ENCODE measurements around the gene PRRX2.
A peak's percentile ranks its signal among the peaks of the same experiment; 100 is the strongest.

The PRRX2 gene

DNA sequence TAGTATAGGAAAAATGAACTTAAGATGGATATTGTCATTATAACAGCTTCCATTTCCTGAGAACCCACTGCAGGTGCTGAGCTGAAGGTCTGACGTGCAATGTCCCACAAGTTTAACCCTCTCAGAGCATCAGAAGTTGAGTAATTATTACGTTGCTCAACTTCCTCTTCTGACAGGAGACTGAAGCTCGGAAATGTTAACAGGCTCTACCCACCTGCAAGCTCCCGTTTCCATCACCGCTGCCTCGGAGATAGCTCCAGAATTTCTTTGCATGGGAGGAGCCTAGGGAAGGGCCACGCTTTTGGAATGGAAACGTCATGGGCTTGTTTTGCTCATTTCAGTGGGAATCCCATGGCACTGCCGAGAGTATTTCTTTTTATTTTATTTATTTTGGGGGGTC, 40.5 kb upstream of the PRRX2 start:
- peaks cover 3% of the 10 kb centered on the region; the same call in 1 of the 2 replicates for H3K4me1 ChIP-seq (ENCODE audit: control insufficient read depth, insufficient read depth, low read length)
- no peak overlapping the region for H3K4me3 ChIP-seq (ENCODE audit: low read depth, low read length)
- H3K36me3 ChIP-seq (ENCODE audit: control insufficient read depth in 2 of 2, insufficient read depth in 1 of 2, low read length in 2 of 2) = peaks cover 0 to 24% of the 10 kb centered on the region in 2 experiments; a peak in 1 of 3 replicates
- ChIA-PET POLR2A (interaction anchor here (1.5 to 3.7 kb wide), 3 partner anchors 13 to 447 kb away, joined by 5 to 57 read pairs (median 5); partner anchors contain the start of gene IER5L), CTCF (interaction anchor here (0.6 to 23.4 kb wide), 33 partner anchors 8 to 760 kb away, joined by 3 to 507 read pairs (median 6); partner anchors contain the start of genes ASB6, IER5L, PTGES and TOR1B)
- H3K9me3 ChIP-seq (ENCODE audit: control insufficient read depth, insufficient read depth, low read depth, low read length) = no peaks in the 10 kb centered on the region
- TF ChIP-seq ZNF341 (tag by site-specific recombination; IDR thresholded peaks at IDR 0.05; ENCODE audit: low read depth) (no peak), SCRT2 (tag by site-specific recombination; IDR thresholded peaks at IDR 0.05) (no peak), ZNF626 (tag by site-specific recombination; IDR thresholded peaks at IDR 0.05) (no peak), WT1 (tag by site-specific recombination; IDR thresholded peaks at IDR 0.05) (no peak), ZNF280D (tag by site-specific recombination; IDR thresholded peaks at IDR 0.05) (no peak), ZNF433 (tag by site-specific recombination; IDR thresholded peaks at IDR 0.05; ENCODE audit: low read depth) (no peak), PRDM1 (tag by site-specific recombination; IDR thresholded peaks at IDR 0.05) (no peak), ZNF211 (tag by site-specific recombination; IDR thresholded peaks at IDR 0.05; ENCODE audit: low read depth) (no peak), ZFP3 (tag by site-specific recombination; IDR thresholded peaks at IDR 0.05; ENCODE audit: low read depth) (no peak), ZNF514 (tag by site-specific recombination; IDR thresholded peaks at IDR 0.05) (no peak), ZNF292 (tag by site-specific recombination; IDR thresholded peaks at IDR 0.05; ENCODE audit: borderline replicate concordance, low read depth) (no peak), ZBTB8A (tag by site-specific recombination; IDR thresholded peaks at IDR 0.05) (no peak)
- TF ChIP-seq, protein P1, sequence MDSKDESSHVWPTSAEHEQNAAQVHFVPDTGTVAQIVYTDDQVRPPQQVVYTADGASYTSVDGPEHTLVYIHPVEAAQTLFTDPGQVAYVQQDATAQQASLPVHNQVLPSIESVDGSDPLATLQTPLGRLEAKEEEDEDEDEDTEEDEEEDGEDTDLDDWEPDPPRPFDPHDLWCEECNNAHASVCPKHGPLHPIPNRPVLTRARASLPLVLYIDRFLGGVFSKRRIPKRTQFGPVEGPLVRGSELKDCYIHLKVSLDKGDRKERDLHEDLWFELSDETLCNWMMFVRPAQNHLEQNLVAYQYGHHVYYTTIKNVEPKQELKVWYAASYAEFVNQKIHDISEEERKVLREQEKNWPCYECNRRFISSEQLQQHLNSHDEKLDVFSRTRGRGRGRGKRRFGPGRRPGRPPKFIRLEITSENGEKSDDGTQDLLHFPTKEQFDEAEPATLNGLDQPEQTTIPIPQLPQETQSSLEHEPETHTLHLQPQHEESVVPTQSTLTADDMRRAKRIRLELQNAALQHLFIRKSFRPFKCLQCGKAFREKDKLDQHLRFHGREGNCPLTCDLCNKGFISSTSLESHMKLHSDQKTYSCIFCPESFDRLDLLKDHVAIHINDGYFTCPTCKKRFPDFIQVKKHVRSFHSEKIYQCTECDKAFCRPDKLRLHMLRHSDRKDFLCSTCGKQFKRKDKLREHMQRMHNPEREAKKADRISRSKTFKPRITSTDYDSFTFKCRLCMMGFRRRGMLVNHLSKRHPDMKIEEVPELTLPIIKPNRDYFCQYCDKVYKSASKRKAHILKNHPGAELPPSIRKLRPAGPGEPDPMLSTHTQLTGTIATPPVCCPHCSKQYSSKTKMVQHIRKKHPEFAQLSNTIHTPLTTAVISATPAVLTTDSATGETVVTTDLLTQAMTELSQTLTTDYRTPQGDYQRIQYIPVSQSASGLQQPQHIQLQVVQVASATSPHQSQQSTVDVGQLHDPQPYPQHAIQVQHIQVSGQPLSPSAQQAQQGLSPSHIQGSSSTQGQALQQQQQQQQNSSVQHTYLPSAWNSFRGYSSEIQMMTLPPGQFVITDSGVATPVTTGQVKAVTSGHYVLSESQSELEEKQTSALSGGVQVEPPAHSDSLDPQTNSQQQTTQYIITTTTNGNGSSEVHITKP (tag by site-specific recombination; IDR thresholded peaks at IDR 0.05) = no peak
- TF ChIP-seq, protein P2, sequence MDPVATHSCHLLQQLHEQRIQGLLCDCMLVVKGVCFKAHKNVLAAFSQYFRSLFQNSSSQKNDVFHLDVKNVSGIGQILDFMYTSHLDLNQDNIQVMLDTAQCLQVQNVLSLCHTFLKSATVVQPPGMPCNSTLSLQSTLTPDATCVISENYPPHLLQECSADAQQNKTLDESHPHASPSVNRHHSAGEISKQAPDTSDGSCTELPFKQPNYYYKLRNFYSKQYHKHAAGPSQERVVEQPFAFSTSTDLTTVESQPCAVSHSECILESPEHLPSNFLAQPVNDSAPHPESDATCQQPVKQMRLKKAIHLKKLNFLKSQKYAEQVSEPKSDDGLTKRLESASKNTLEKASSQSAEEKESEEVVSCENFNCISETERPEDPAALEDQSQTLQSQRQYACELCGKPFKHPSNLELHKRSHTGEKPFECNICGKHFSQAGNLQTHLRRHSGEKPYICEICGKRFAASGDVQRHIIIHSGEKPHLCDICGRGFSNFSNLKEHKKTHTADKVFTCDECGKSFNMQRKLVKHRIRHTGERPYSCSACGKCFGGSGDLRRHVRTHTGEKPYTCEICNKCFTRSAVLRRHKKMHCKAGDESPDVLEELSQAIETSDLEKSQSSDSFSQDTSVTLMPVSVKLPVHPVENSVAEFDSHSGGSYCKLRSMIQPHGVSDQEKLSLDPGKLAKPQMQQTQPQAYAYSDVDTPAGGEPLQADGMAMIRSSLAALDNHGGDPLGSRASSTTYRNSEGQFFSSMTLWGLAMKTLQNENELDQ (tag by site-specific recombination; IDR thresholded peaks at IDR 0.05; ENCODE audit: low read depth) = no peak
- no peak overlapping the region for H3K27ac ChIP-seq (ENCODE audit: extremely low read depth, low read depth, low read length)

GRCh38 chr9:129626079-129626624, 39.3 kb upstream of the PRRX2 start, which contains the start of gene NTMT1:
Gene NTMT1, plus strand, starts transcription at chr9:129626163. Its CDS starts 6,541 bp downstream, at chr9:129632704.
- H3K4me1 ChIP-seq (ENCODE audit: control insufficient read depth, insufficient read depth, low read length) = peaks cover 3% of the 10 kb centered on the region; the same call in 1 of the 2 replicates
- H3K9me3 ChIP-seq (ENCODE audit: control insufficient read depth, insufficient read depth, low read depth, low read length) = no peaks in the 10 kb centered on the region
- H3K27ac ChIP-seq (ENCODE audit: extremely low read depth, low read depth, low read length) = peak within 1 kb of the TSS; percentile 61
- peaks cover 0 to 35% of the 10 kb centered on the region in 2 experiments; a peak in 1 of 3 replicates for H3K36me3 ChIP-seq (ENCODE audit: control insufficient read depth in 2 of 2, insufficient read depth in 1 of 2, low read length in 2 of 2)
- ChIA-PET POLR2A (interaction anchor here (0.6 to 3.7 kb wide), 22 partner anchors 9 to 1324 kb away, joined by 3 to 57 read pairs (median 5); partner anchors contain the start of genes C9orf78, CRAT, IER5L and KYAT1), CTCF (interaction anchor here (0.7 to 23.4 kb wide), 10 partner anchors 9 to 491 kb away, joined by 3 to 507 read pairs (median 4); no protein-coding TSS in a partner anchor)
- peak within 1 kb of the TSS; percentile 62 for H3K4me3 ChIP-seq (ENCODE audit: low read depth, low read length)
- TF ChIP-seq CTCF (tag by site-specific recombination; IDR thresholded peaks at IDR 0.05) (peak; percentile 6; the same call in 1 of the 2 replicates), KLF10 (tag by site-specific recombination; IDR thresholded peaks at IDR 0.05) (peak; percentile 56), GLIS1 (tag by site-specific recombination; IDR thresholded peaks at IDR 0.05) (peak; percentile 80), HOXC10 (CRISPR knock-in tag; IDR thresholded peaks at IDR 0.05) (no peak), ZNF350 (tag by site-specific recombination; IDR thresholded peaks at IDR 0.05) (no peak), ZFP69B (tag by site-specific recombination; IDR thresholded peaks at IDR 0.05) (no peak), ZNF433 (tag by site-specific recombination; IDR thresholded peaks at IDR 0.05; ENCODE audit: low read depth) (no peak), ZNF2 (tag by site-specific recombination; IDR thresholded peaks at IDR 0.05) (peak; percentile 71)
- TF ChIP-seq, protein P3, sequence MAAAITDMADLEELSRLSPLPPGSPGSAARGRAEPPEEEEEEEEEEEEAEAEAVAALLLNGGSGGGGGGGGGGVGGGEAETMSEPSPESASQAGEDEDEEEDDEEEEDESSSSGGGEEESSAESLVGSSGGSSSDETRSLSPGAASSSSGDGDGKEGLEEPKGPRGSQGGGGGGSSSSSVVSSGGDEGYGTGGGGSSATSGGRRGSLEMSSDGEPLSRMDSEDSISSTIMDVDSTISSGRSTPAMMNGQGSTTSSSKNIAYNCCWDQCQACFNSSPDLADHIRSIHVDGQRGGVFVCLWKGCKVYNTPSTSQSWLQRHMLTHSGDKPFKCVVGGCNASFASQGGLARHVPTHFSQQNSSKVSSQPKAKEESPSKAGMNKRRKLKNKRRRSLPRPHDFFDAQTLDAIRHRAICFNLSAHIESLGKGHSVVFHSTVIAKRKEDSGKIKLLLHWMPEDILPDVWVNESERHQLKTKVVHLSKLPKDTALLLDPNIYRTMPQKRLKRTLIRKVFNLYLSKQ (tag by site-specific recombination; IDR thresholded peaks at IDR 0.05; ENCODE audit: borderline replicate concordance) = no peak

Measured in HEK293 (cell line).